Measurements from ENCODE around the gene LCE5A. TPM values are rescaled to one million over a fixed set of nuclear protein-coding genes. Genes with fewer than 3 reads are reported as not detected.
"Not testable (repeated sequence)": the region's sequence is repeated elsewhere in the genome, so short reads cannot be mapped to it uniquely, and the experiment has no call there.

The LCE5A gene
- total and polyA plus RNA-seq, 2 experiments from 2014 or later: not detected

DNA sequence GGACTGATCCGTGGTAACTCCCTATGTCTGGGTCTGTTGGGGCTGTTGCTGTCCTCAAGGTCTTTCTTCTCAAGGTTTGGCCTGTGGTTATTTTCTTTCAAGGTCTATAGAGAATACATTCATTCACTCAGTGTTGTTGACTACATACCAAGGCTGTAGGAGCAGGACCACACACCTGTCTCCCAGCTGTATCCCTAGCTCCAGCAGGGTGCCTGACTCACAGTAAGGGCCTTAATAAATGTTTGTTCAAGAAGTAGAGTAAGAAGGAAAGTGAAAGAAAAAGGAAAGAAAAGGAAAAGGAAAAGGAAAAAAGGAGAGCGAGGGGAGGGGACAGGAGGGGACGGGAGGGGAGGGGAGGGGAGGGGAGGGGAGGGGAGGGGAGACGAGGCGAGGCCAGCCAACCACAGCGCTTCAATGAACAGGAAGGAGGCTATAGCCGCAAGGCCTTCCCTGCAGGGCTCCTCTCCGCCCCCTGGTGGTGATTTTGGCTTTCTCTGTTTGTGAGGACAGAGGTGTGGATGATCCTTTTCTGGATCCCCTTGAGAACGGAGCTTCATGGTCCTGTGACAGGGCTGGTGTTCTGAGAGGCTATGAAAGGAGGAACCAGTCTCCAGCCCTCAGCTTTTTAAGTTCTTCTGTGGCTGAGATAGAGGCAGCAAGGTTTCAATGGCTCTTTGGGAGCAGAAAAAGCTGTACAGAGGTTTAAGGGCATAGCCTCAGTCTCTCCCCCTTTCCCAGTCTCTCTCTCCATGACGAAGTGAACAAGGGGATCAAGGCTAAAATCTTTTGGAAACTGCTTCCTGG lies 30.6 kb upstream of the LCE5A start:
- no peaks in the 10 kb centered on the region for H3K9me3 ChIP-seq (ENCODE audit: low read depth)
- TF ChIP-seq, protein P1, sequence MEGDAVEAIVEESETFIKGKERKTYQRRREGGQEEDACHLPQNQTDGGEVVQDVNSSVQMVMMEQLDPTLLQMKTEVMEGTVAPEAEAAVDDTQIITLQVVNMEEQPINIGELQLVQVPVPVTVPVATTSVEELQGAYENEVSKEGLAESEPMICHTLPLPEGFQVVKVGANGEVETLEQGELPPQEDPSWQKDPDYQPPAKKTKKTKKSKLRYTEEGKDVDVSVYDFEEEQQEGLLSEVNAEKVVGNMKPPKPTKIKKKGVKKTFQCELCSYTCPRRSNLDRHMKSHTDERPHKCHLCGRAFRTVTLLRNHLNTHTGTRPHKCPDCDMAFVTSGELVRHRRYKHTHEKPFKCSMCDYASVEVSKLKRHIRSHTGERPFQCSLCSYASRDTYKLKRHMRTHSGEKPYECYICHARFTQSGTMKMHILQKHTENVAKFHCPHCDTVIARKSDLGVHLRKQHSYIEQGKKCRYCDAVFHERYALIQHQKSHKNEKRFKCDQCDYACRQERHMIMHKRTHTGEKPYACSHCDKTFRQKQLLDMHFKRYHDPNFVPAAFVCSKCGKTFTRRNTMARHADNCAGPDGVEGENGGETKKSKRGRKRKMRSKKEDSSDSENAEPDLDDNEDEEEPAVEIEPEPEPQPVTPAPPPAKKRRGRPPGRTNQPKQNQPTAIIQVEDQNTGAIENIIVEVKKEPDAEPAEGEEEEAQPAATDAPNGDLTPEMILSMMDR (IDR thresholded peaks at IDR 0.05; ENCODE audit: low read depth, low read length): peak; percentile 47
- H3K27ac ChIP-seq: no peak overlapping the region
- no peaks in the 10 kb centered on the region for H3K4me1 ChIP-seq (ENCODE audit: low read depth)
- no peaks in the 10 kb centered on the region for H3K36me3 ChIP-seq
- H3K4me3 ChIP-seq: no peak overlapping the region
- H3K27me3 ChIP-seq: no peaks in the 10 kb centered on the region
- DNase-seq (ENCODE audit: low read depth in 1 of 2, low spot score in 1 of 2): peak in 1 of 2 donors; percentile 29

DNA sequence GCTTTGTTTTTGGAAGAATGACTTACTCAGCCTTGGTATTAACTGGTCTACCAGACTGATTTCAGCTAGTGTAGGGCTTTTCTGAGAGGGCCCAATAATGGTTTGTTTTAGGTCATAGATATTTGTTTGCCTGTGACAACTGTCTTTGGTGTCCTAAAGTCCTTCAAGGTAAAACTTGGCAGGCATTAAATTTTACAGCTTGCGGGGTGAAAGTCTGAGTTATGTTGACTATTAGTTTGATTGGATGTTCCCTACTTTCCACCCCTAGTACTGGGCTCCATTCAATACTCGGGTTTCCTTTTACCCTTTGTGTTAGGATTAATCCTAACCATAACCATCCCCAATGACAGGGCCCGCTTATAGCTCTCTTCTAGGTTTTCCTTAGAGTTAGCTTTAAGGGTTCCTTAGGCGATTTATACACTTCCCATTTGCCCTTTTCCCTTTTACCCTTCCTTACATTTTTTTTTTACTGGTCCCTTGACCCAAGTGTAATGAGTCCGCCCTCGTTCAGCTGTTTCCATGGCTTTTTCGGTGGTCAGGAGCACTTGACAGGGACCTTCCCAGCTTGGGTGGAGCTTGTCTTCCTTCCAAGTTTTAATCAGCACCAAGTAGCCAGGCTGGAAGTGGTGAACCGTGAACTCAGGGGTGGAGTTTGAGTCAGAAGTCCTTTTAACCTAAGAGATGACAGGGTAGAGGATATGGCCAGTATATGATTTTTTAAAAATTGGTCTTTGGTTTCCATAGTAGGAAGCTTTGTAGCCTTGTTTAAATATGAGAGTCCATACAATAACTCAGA lies 28.5 kb upstream of the LCE5A start:
- TF ChIP-seq, protein P1 (IDR thresholded peaks at IDR 0.05; ENCODE audit: low read depth, low read length): no peak

DNA sequence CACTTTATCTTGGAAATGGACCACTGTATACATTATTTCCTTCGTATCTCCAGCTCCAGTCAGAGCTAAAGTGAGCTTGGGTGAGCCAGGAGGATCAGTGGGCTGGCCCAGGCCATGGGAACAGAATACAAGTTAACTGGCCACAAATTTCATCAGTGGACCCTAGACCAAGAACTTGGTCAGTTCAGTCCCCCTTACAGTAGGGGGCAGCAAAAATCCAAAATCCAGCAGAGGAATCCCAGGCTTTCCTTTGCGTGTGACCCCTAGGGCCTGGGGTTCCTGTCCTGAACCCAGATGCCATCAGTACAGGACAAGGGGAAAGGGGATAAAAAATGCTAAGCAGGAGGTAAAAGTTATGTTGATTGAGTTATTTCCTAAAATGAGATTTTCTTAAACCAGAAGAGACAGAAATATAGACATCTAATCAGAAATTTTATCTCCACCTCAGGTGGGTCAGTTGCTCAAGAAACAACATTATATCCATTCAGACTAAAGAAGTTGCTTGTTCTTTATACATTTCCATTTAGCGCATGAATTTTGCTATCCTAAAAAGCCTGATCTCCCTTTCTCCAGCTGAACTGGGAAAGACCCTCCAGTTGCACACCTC lies 24.1 kb upstream of the LCE5A start:
- H3K4me3 ChIP-seq: no peak overlapping the region
- H3K36me3 ChIP-seq: no peaks in the 10 kb centered on the region
- TF ChIP-seq, protein P1 (IDR thresholded peaks at IDR 0.05; ENCODE audit: low read depth, low read length): peak; percentile 23
- H3K9me3 ChIP-seq (ENCODE audit: low read depth): no peaks in the 10 kb centered on the region
- DNase-seq (ENCODE audit: low read depth in 1 of 2, low spot score in 1 of 2): no peak
- H3K4me1 ChIP-seq (ENCODE audit: low read depth): no peaks in the 10 kb centered on the region
- no peak overlapping the region for H3K27ac ChIP-seq
- no peaks in the 10 kb centered on the region for H3K27me3 ChIP-seq

More for the DNA sequence above, 28.5 kb upstream of the LCE5A start:
- H3K27ac ChIP-seq: no peak overlapping the region
- no peaks in the 10 kb centered on the region for H3K9me3 ChIP-seq (ENCODE audit: low read depth)
- H3K36me3 ChIP-seq: no peaks in the 10 kb centered on the region
- no peak for DNase-seq (ENCODE audit: low read depth in 1 of 2, low spot score in 1 of 2)
- H3K27me3 ChIP-seq: no peaks in the 10 kb centered on the region
- H3K4me3 ChIP-seq: no peak overlapping the region
- no peaks in the 10 kb centered on the region for H3K4me1 ChIP-seq (ENCODE audit: low read depth)

DNA sequence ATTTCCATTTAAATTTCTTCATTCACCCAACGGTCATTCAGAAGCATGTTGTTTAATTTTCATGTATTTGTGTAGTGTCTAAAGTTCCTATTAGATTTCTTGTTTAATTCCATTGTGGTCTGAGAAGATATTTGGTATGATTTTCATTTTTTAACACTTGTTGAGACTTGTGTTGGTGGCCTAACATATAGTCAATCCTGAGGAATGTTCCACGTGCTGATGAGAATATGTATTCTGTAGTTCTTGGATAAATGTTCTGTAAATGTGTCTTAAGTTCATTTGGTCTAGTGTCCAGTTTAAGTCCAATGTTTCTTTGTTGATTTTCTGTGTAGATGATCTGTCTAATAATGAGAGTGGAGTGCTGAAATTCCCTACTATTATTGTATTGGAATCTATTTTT lies 22.7 kb upstream of the LCE5A start:
- DNase-seq (ENCODE audit: low read depth in 1 of 2, low spot score in 1 of 2): no peak
- Histone ChIP-seq H3K4me1 (ENCODE audit: low read depth) (no peaks in the 10 kb centered on the region), H3K27ac (no peak overlapping the region), H3K36me3 (no peaks in the 10 kb centered on the region), H3K27me3 (no peaks in the 10 kb centered on the region), H3K4me3 (no peak overlapping the region), H3K9me3 (ENCODE audit: low read depth) (no peaks in the 10 kb centered on the region)
- TF ChIP-seq, protein P1 (IDR thresholded peaks at IDR 0.05; ENCODE audit: low read depth, low read length): no peak

DNA sequence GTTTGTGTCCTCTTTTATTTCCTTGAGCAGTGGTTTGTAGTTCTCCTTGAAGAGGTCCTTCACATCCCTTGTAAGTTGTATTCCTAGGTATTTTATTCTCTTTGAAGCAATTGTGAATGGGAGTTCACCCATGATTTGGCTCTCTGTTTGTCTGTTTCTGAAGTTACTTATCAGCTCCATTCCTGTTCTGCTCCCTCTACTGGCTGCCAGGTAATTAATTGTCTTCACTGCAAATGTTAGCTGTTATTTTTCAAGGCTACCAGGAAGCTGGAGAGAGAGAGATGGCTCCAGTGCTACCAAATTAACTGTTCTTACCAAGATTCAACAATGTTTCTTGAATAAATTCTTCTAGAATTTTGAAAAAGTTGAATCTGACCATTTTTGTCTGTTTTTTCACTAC lies 19.1 kb upstream of the LCE5A start:
- not testable (repeated sequence) for H3K27me3 ChIP-seq; DNase-seq (ENCODE audit: low read depth in 1 of 2, low spot score in 1 of 2); H3K36me3 ChIP-seq; H3K4me3 ChIP-seq; H3K9me3 ChIP-seq (ENCODE audit: low read depth); H3K4me1 ChIP-seq (ENCODE audit: low read depth); H3K27ac ChIP-seq

Measured in cardiac muscle cell (in vitro differentiated cells and primary cell).